Right lobe of liver (tissue), 4 donors: ENCODE results near the gene HIGD1A.

ENCODE experiments used
- CTCF ChIP-seq, 4 donors: fragments of 200-600 bp in 3 of 4; fragments of 450-650 bp in 1 of 4; IDR thresholded peaks; one replicate each; pipeline versions ENCODE4 v1.5.1 to v1.8.0; 2016 to 2022; ENCODE audit warnings: antibody characterized with exemption in 4 of 4, mild to moderate bottlenecking in 2 of 4
- POLR2A ChIP-seq: fragments of 450-650 bp; IDR thresholded peaks from one replicate; pipeline ENCODE4 v1.6.1; 2017; ENCODE audit warnings: antibody characterized with exemption, mild to moderate bottlenecking
- donor health status: DM: no; HTN: no; CAD: no.
- donor health status: DM: no; HTN: no; CAD: no.
- donor health status: DM: no; HTN: yes; CAD: no.

DNA sequence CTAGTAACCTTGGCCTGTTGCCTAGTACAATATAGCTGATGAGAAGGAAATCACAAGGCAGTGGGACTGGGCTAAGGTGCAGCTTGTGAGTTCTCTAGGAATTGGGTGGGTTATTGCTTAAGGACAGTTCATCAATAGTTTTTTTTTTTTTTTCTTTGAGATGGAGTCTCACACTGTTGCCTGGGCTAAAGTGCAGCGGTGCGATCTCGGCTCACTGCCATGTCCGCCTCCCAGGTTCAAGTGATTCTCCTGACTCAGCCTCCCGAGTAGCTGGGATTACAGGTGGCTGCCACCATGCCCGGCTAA is 16.4 kb upstream of the HIGD1A start:
- TF ChIP-seq CTCF (IDR thresholded peaks at IDR 0.05) (no peak), POLR2A (no peak)
